ENCODE results near the gene VAMP5. TPM values are rescaled to one million over a fixed set of nuclear protein-coding genes. Genes with fewer than 3 reads are reported as not detected.
"Not testable (repeated sequence)": the region's sequence is repeated elsewhere in the genome, so short reads cannot be mapped to it uniquely, and the experiment has no call there.

The VAMP5 gene
- total RNA-seq, 1 donor from 2014 or later, result 15.7 TPM

GRCh38 chr2:85550486-85550885, 33.7 kb upstream of the VAMP5 start:
- no peak for DNase-seq

- DNase-seq, result peak; percentile 92
These were observed 32.2 kb upstream of the VAMP5 start for GRCh38 chr2:85551698-85552678.

- DNase-seq, result no peak
These were observed 31.0 kb upstream of the VAMP5 start for GRCh38 chr2:85553184-85553583.

GRCh38 chr2:85554980-85555612, 29.1 kb upstream of the VAMP5 start:
- no peak for DNase-seq

GRCh38 chr2:85557130-85557529, 27.1 kb upstream of the VAMP5 start:
- DNase-seq, result no peak

GRCh38 chr2:85558160-85558559, 26.1 kb upstream of the VAMP5 start:
- no peak for DNase-seq

GRCh38 chr2:85560403-85560726, 23.9 kb upstream of the VAMP5 start:
- not testable (repeated sequence) for DNase-seq

- DNase-seq, result no peak
These were observed 23.4 kb upstream of the VAMP5 start for GRCh38 chr2:85560812-85561279.

GRCh38 chr2:85561280-85562212, 22.7 kb upstream of the VAMP5 start, which contains the start of gene GGCX:
Gene GGCX (minus strand): TSS chr2:85561493. CDS start chr2:85561428, 65 bp downstream.
- peak; percentile 98 for DNase-seq

- DNase-seq, result no peak
These were observed 20.1 kb upstream of the VAMP5 start for GRCh38 chr2:85564144-85564563.

- no peak for DNase-seq
These were observed 18.0 kb upstream of the VAMP5 start for GRCh38 chr2:85566265-85566664.

GRCh38 chr2:85575739-85576138, 8.5 kb upstream of the VAMP5 start:
- DNase-seq, result no peak

- DNase-seq, result no peak
These were observed 7.2 kb upstream of the VAMP5 start for GRCh38 chr2:85577063-85577385.

- DNase-seq, result peak; percentile 46
These were observed 6.6 kb upstream of the VAMP5 start, which contains the start of gene VAMP8 for GRCh38 chr2:85577386-85578242. Gene VAMP8 (plus strand): TSS chr2:85577586. CDS start chr2:85577647, 61 bp downstream.

- peak; percentile 43 for DNase-seq
These were observed 5.7 kb upstream of the VAMP5 start for GRCh38 chr2:85578243-85579180.

- DNase-seq, result no peak
These were observed 4.8 kb upstream of the VAMP5 start for GRCh38 chr2:85579266-85579935.

GRCh38 chr2:85580206-85580605, 4.0 kb upstream of the VAMP5 start:
- no peak for DNase-seq

- DNase-seq, result no peak
These were observed 1.7 kb upstream of the VAMP5 start for GRCh38 chr2:85582492-85582891.

- DNase-seq, result no peak
These were observed 421 bp upstream of the VAMP5 start for GRCh38 chr2:85583667-85584353.
